ENCODE data around the gene G3BP2.
"Not testable (repeated sequence)": the region's sequence is repeated elsewhere in the genome, so short reads cannot be mapped to it uniquely, and the experiment has no call there.

The G3BP2 gene

GRCh38 chr4:75683482-75684155, 10.4 kb upstream of the G3BP2 start:
- DNase-seq (ENCODE audit: low spot score) = no peak

- DNase-seq (ENCODE audit: low spot score) = no peak
These were observed 6.8 kb upstream of the G3BP2 start for GRCh38 chr4:75679876-75680575.

- no peak for DNase-seq (ENCODE audit: low spot score)
These were observed 5.8 kb upstream of the G3BP2 start for GRCh38 chr4:75678965-75679364.

GRCh38 chr4:75678473-75678872, 5.3 kb upstream of the G3BP2 start:
- no peak for DNase-seq (ENCODE audit: low spot score)

- no peak for DNase-seq (ENCODE audit: low spot score)
These were observed 1.9 kb upstream of the G3BP2 start for GRCh38 chr4:75675004-75675531.

GRCh38 chr4:75673959-75674328, 733 bp upstream of the G3BP2 start:
- DNase-seq (ENCODE audit: low spot score) = no peak

- DNase-seq (ENCODE audit: low spot score) = peak; percentile 60
These were observed 667 bp downstream of the G3BP2 start for GRCh38 chr4:75672461-75673026.

GRCh38 chr4:75671802-75672421, 1.3 kb downstream of the G3BP2 start:
- no peak for DNase-seq (ENCODE audit: low spot score)

GRCh38 chr4:75668596-75668995, 4.6 kb downstream of the G3BP2 start:
- DNase-seq (ENCODE audit: low spot score) = no peak

GRCh38 chr4:75667636-75668035, 5.6 kb downstream of the G3BP2 start:
- DNase-seq (ENCODE audit: low spot score) = not testable (repeated sequence)

- DNase-seq (ENCODE audit: low spot score) = no peak
These were observed 6.9 kb downstream of the G3BP2 start for GRCh38 chr4:75666299-75666698.

GRCh38 chr4:75664604-75665003, 8.6 kb downstream of the G3BP2 start:
- DNase-seq (ENCODE audit: low spot score) = not testable (repeated sequence)

- no peak for DNase-seq (ENCODE audit: low spot score)
These were observed 10.6 kb downstream of the G3BP2 start for GRCh38 chr4:75662626-75663025.

- DNase-seq (ENCODE audit: low spot score) = no peak
These were observed 12.7 kb downstream of the G3BP2 start for GRCh38 chr4:75660491-75660890.

- no peak for DNase-seq (ENCODE audit: low spot score)
These were observed 13.6 kb downstream of the G3BP2 start for GRCh38 chr4:75659512-75660031.

- DNase-seq (ENCODE audit: low spot score) = no peak
These were observed 14.3 kb downstream of the G3BP2 start for GRCh38 chr4:75658876-75659275.

GRCh38 chr4:75655562-75655961, 17.6 kb downstream of the G3BP2 start:
- DNase-seq (ENCODE audit: low spot score) = no peak

GRCh38 chr4:75654905-75655304, 18.3 kb downstream of the G3BP2 start:
- DNase-seq (ENCODE audit: low spot score) = no peak

GRCh38 chr4:75653845-75654503, 19.2 kb downstream of the G3BP2 start:
- peak; percentile 43 for DNase-seq (ENCODE audit: low spot score)

- no peak for DNase-seq (ENCODE audit: low spot score)
These were observed 29.1 kb downstream of the G3BP2 start for GRCh38 chr4:75644095-75644494.

- DNase-seq (ENCODE audit: low spot score) = no peak
These were observed 29.6 kb downstream of the G3BP2 start for GRCh38 chr4:75643651-75644050.

- no peak for DNase-seq (ENCODE audit: low spot score)
These were observed 34.0 kb downstream of the G3BP2 start for GRCh38 chr4:75639124-75639695.
